Astrocyte (in vitro differentiated cells and primary cell): ENCODE measurements around the gene RPLP1. TPM values are rescaled to one million over a fixed set of nuclear protein-coding genes. Genes with fewer than 3 reads are reported as not detected.

Experiments used
- DNase-seq: peaks from one replicate; pipeline ENCODE4 v3.0.0-alpha.2; 2010; ENCODE audit warnings: low read depth
- FAIRE-seq: peaks from 2 replicates; lab custom pipeline; 2011; peaks lifted over from hg19 to GRCh38; lab: Jason Lieb, UNC
- H2AFZ ChIP-seq: 2 replicates; pipeline ENCODE4 v1.6.0; 2012; ENCODE audit warnings: low read depth, low read length, inconsistent platforms
- H3K27ac ChIP-seq: 2 replicates; pipeline ENCODE4 v1.5.1; 2011; ENCODE audit warnings: low read depth, low read length, inconsistent platforms
- H3K27me3 ChIP-seq: 2 replicates; pipeline ENCODE4 v1.6.0; 2011; ENCODE audit warnings: low read length, inconsistent platforms; ENCODE audit not compliant: insufficient read depth
- H3K36me3 ChIP-seq: 2 replicates; pipeline ENCODE4 v1.5.1; 2011; ENCODE audit warnings: low read length, inconsistent platforms; ENCODE audit not compliant: insufficient read depth
- H3K4me1 ChIP-seq: 2 replicates; pipeline ENCODE4 v1.5.1; 2011; ENCODE audit warnings: low read length, inconsistent platforms; ENCODE audit not compliant: insufficient read depth
- H3K4me2 ChIP-seq: 2 replicates; pipeline ENCODE4 v1.6.0; 2012; ENCODE audit warnings: low read length, inconsistent platforms
- H3K4me3 ChIP-seq: 2 replicates; pipeline ENCODE4 v1.5.1; 2011; ENCODE audit warnings: low read depth, mild to moderate bottlenecking, low read length, inconsistent platforms; ENCODE audit not compliant: insufficient read depth
- H3K79me2 ChIP-seq: 2 replicates; pipeline ENCODE4 v1.6.0; 2012; ENCODE audit warnings: mild to moderate bottlenecking, low read length, inconsistent platforms; ENCODE audit not compliant: insufficient read depth
- H3K9ac ChIP-seq: 2 replicates; pipeline ENCODE4 v1.6.0; 2012; ENCODE audit warnings: mild to moderate bottlenecking, low read length, inconsistent platforms
- H3K9me3 ChIP-seq: 2 replicates; pipeline ENCODE4 v1.5.1; 2012; ENCODE audit warnings: low read depth, mild to moderate bottlenecking, low read length, inconsistent platforms; ENCODE audit not compliant: insufficient read depth
- H4K20me1 ChIP-seq: 2 replicates; pipeline ENCODE4 v1.6.0; 2012; ENCODE audit warnings: low read length, inconsistent platforms; ENCODE audit not compliant: insufficient read depth
- H3K27ac Mint-ChIP-seq: one replicate; pipeline ENCODE4 v1.8.0; 2021; ENCODE audit warnings: mild to moderate bottlenecking, mixed read lengths; ENCODE audit not compliant: unreplicated experiment
- H3K27me3 Mint-ChIP-seq: one replicate; pipeline ENCODE4 v1.8.0; 2021; ENCODE audit warnings: low read depth, mixed read lengths; ENCODE audit not compliant: unreplicated experiment
- H3K36me3 Mint-ChIP-seq: one replicate; pipeline ENCODE4 v1.8.0; 2021; ENCODE audit warnings: low read depth, mixed read lengths; ENCODE audit not compliant: unreplicated experiment
- H3K4me1 Mint-ChIP-seq: one replicate; pipeline ENCODE4 v1.8.0; 2021; ENCODE audit warnings: low read depth, mixed read lengths; ENCODE audit not compliant: unreplicated experiment
- H3K4me3 Mint-ChIP-seq: one replicate; pipeline ENCODE4 v1.8.0; 2021; ENCODE audit warnings: mild to moderate bottlenecking, moderate library complexity, mixed read lengths; ENCODE audit not compliant: unreplicated experiment
- H3K9me3 Mint-ChIP-seq: one replicate; pipeline ENCODE4 v1.8.0; 2021; ENCODE audit warnings: mild to moderate bottlenecking, mixed read lengths; ENCODE audit not compliant: unreplicated experiment
- CTCF ChIP-seq: IDR thresholded peaks from 2 replicates; pipeline ENCODE4 v1.5.1; 2011; ENCODE audit warnings: low read depth, mild to moderate bottlenecking, inconsistent platforms, low read length, moderate library complexity; ENCODE audit not compliant: insufficient read depth
- EZH2 ChIP-seq: IDR thresholded peaks from 2 replicates; pipeline ENCODE4 v1.6.1; 2012; ENCODE audit warnings: mild to moderate bottlenecking, low read length, inconsistent platforms; ENCODE audit not compliant: insufficient read depth
- total RNA-seq: library from RNA; stranded (reverse); gene quantifications from 2 replicates; pipeline ENCODE4 v1.2.1, GENCODE V29; 2021

The RPLP1 gene
- total RNA-seq, 1 donor from 2014 or later: 1,465 TPM

GRCh38 chr15:69462030-69462492, 9.4 kb downstream of the RPLP1 start:
- Histone ChIP-seq H3K36me3 (peaks cover 3% of the 10 kb centered on the region), H3K4me1 (peaks cover 14% of the 10 kb centered on the region), H3K4me2 (peak overlapping the region; percentile 90), H3K9ac (peak overlapping the region; percentile 87), H3K27me3 (no peaks in the 10 kb centered on the region), H3K79me2 (peaks cover 4% of the 10 kb centered on the region), H3K27ac (no peak overlapping the region), H4K20me1 (peaks cover 8% of the 10 kb centered on the region), H3K4me3 (peak overlapping the region; percentile 65), H3K9me3 (no peaks in the 10 kb centered on the region), H2AFZ (peak overlapping the region; percentile 61)
- TF ChIP-seq CTCF: no peak
- no peak for TF ChIP-seq EZH2
- peaks cover 8% of the 10 kb centered on the region for H3K4me1 Mint-ChIP-seq
- H3K36me3 Mint-ChIP-seq: peaks cover 6% of the 10 kb centered on the region
- H3K9me3 Mint-ChIP-seq: no peaks in the 10 kb centered on the region
- H3K27me3 Mint-ChIP-seq: no peaks in the 10 kb centered on the region
- FAIRE-seq: no peak
- H3K27ac Mint-ChIP-seq: no peak overlapping the region
- no peak for DNase-seq
- no peak overlapping the region for H3K4me3 Mint-ChIP-seq

- Mint-ChIP-seq H3K27ac (peak overlapping the region; percentile 58), H3K4me1 (peaks cover 6% of the 10 kb centered on the region), H3K36me3 (peaks cover 6% of the 10 kb centered on the region), H3K4me3 (peak overlapping the region; percentile 80), H3K27me3 (no peaks in the 10 kb centered on the region), H3K9me3 (no peaks in the 10 kb centered on the region)
- H3K4me3 ChIP-seq: peak overlapping the region; percentile 65
- peak overlapping the region; percentile 91 for H3K27ac ChIP-seq
- H3K36me3 ChIP-seq: no peaks in the 10 kb centered on the region
- H3K27me3 ChIP-seq: no peaks in the 10 kb centered on the region
- H3K4me2 ChIP-seq: peak overlapping the region; percentile 90
- TF ChIP-seq CTCF (peak; percentile 92), EZH2 (no peak)
- H3K79me2 ChIP-seq: peaks cover 4% of the 10 kb centered on the region
- no peaks in the 10 kb centered on the region for H3K9me3 ChIP-seq
- DNase-seq (peak; percentile 97), FAIRE-seq (no peak)
- H3K9ac ChIP-seq: peak overlapping the region; percentile 87
- H4K20me1 ChIP-seq: peaks cover 2% of the 10 kb centered on the region
- H2AFZ ChIP-seq: peak overlapping the region; percentile 93
- peaks cover 17% of the 10 kb centered on the region for H3K4me1 ChIP-seq
Measured at GRCh38 chr15:69462493-69463181, 10.0 kb downstream of the RPLP1 start.

- peak overlapping the region; percentile 58 for H3K27ac Mint-ChIP-seq
- peak overlapping the region; percentile 90 for H3K4me2 ChIP-seq
- peaks cover 4% of the 10 kb centered on the region for H3K79me2 ChIP-seq
- peaks cover 2% of the 10 kb centered on the region for H3K36me3 Mint-ChIP-seq
- no peaks in the 10 kb centered on the region for H3K27me3 Mint-ChIP-seq
- peak overlapping the region; percentile 65 for H3K4me3 ChIP-seq
- FAIRE-seq (no peak), DNase-seq (no peak)
- H3K27me3 ChIP-seq: no peaks in the 10 kb centered on the region
- H3K27ac ChIP-seq: peak overlapping the region; percentile 91
- peaks cover 24% of the 10 kb centered on the region for H3K4me1 ChIP-seq
- H2AFZ ChIP-seq: peak overlapping the region; percentile 93
- peaks cover 11% of the 10 kb centered on the region for H3K4me1 Mint-ChIP-seq
- peak overlapping the region; percentile 80 for H3K4me3 Mint-ChIP-seq
- peak overlapping the region; percentile 87 for H3K9ac ChIP-seq
- no peaks in the 10 kb centered on the region for H3K36me3 ChIP-seq
- no peaks in the 10 kb centered on the region for H4K20me1 ChIP-seq
- TF ChIP-seq EZH2 (no peak), CTCF (no peak)
- H3K9me3 Mint-ChIP-seq: no peaks in the 10 kb centered on the region
- no peaks in the 10 kb centered on the region for H3K9me3 ChIP-seq
Measured at GRCh38 chr15:69463182-69463756, 10.7 kb downstream of the RPLP1 start.
